Thyroid gland (tissue), 4 donors: Measurements from ENCODE around the gene NEUROG3.

ENCODE experiments used
- POLR2A ChIP-seq, 2 donors: fragments of 450-650 bp; IDR thresholded peaks; one replicate each; pipeline ENCODE4 v1.6.1; 2017; ENCODE audit warnings: antibody characterized with exemption in 2 of 2, mild to moderate bottlenecking in 2 of 2, moderate library complexity in 1 of 2
- TF ChIP-seq, protein P1 (sequence below), 6 experiments: fragments of 200-600 bp in 3 of 6; fragments of 450-650 bp in 3 of 6; sonication (generic) in 3 of 6; IDR thresholded peaks; one replicate each; pipeline ENCODE4 v1.5.1; 2016 to 2019; ENCODE audit warnings: antibody characterized with exemption in 6 of 6, mild to moderate bottlenecking in 2 of 6, inconsistent platforms in 1 of 6, moderate library complexity in 1 of 6

DNA sequence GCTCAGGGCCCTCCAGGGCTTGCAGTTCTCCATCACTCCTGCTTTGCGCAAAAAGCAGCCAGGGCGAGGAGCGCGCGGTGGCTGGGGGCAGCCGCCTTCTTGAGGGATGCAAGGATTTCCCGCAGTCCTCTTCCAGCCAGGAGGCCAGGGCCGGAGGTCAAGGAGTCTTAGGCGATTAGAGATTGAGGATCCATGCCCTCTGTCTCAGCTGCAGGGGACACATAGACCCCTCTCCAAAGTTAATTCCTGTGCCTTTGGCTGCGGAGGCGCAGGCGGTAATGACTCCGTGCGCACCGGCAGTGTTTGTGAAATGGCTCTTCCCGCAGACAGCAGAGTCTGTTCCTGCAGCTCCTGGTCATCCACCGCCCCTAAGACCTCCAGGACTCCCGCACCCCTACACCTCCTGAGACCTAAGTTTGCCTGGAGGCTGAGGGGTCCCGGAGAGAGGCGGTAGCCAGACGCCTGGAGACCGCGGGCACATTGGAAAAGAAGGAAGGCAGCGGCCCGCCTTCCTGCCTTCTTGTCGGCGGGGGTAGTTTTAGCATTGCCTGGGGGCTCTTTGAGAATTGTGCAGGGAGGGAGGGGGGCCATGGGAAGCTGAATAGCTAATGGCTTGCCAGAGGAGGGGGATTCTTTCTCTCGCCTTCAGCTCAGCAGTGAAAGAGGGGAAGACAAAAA, 3.3 kb upstream of the NEUROG3 start:
- TF ChIP-seq, protein P1, sequence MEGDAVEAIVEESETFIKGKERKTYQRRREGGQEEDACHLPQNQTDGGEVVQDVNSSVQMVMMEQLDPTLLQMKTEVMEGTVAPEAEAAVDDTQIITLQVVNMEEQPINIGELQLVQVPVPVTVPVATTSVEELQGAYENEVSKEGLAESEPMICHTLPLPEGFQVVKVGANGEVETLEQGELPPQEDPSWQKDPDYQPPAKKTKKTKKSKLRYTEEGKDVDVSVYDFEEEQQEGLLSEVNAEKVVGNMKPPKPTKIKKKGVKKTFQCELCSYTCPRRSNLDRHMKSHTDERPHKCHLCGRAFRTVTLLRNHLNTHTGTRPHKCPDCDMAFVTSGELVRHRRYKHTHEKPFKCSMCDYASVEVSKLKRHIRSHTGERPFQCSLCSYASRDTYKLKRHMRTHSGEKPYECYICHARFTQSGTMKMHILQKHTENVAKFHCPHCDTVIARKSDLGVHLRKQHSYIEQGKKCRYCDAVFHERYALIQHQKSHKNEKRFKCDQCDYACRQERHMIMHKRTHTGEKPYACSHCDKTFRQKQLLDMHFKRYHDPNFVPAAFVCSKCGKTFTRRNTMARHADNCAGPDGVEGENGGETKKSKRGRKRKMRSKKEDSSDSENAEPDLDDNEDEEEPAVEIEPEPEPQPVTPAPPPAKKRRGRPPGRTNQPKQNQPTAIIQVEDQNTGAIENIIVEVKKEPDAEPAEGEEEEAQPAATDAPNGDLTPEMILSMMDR (IDR thresholded peaks at IDR 0.05): no peak
- TF ChIP-seq POLR2A (IDR thresholded peaks at IDR 0.05): no peak
